WERI-Rb-1 (cell line): ENCODE measurements around the gene TPRG1L.

Source experiments
- DNase-seq: peaks from one replicate; pipeline ENCODE4 v3.0.0-alpha.2; 2020
- H3K27ac ChIP-seq: fragments of 250-450 bp; sonication (Bioruptor Pico); 2 replicates; pipeline ENCODE4 v1.5.1; 2020; ENCODE audit warnings: mild to moderate bottlenecking, moderate library complexity
- H3K27me3 ChIP-seq: fragments of 250-450 bp; sonication (Bioruptor Pico); 2 replicates; pipeline ENCODE4 v1.5.1; 2021; ENCODE audit warnings: mild to moderate bottlenecking, low read depth, moderate library complexity; ENCODE audit not compliant: insufficient read depth, severe bottlenecking
- H3K36me3 ChIP-seq: fragments of 250-450 bp; sonication (Bioruptor Pico); 2 replicates; pipeline ENCODE4 v1.5.1; 2020; ENCODE audit warnings: mild to moderate bottlenecking, moderate library complexity
- H3K4me3 ChIP-seq: 2 replicates; pipeline ENCODE4 v1.5.1; 2011; ENCODE audit warnings: low read depth, mild to moderate bottlenecking, control low read depth, low read length
- H3K9me3 ChIP-seq: fragments of 250-450 bp; sonication (Bioruptor Pico); 2 replicates; pipeline ENCODE4 v1.5.1; 2021; ENCODE audit warnings: mild to moderate bottlenecking, moderate library complexity; ENCODE audit not compliant: severe bottlenecking
- TF ChIP-seq, protein P1 (sequence below): IDR thresholded peaks from 2 replicates; pipeline ENCODE4 v1.5.1; 2011; ENCODE audit warnings: low read depth, mild to moderate bottlenecking, control low read depth, inconsistent platforms, low read length

Gene TPRG1L

DNA sequence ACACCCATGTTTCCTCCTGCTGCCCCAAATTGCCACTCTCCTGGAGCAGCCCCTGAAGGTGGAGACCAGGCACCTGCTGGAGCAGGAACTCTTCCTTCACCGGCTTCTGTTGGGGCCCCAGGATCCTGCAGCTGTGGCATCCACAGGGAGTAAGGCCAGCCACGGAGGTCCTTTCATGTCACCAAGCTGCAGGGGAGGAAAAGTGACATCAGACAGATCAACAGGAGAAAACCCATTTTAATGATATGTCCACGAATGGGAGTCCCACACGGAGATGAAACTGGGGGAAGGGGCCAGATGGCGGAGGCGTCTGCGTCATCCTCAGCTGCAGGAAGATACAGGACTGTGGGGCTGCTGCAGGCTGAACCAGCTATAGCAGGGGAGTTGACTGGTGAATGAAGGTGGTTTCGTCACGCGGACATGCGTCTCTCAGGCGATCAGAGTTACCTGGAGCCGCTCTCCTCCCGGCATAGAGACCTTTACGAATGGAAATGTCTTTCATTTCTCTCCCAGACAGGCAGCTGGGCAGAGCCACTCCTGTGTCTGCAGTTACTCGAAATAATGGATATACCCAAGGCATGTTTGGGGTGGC lies 37.4 kb downstream of the TPRG1L start:
- DNase-seq: no peak
- peaks cover 21% of the 10 kb centered on the region for H3K36me3 ChIP-seq
- H3K4me3 ChIP-seq: no peak overlapping the region
- H3K9me3 ChIP-seq: no peaks in the 10 kb centered on the region
- TF ChIP-seq, protein P1, sequence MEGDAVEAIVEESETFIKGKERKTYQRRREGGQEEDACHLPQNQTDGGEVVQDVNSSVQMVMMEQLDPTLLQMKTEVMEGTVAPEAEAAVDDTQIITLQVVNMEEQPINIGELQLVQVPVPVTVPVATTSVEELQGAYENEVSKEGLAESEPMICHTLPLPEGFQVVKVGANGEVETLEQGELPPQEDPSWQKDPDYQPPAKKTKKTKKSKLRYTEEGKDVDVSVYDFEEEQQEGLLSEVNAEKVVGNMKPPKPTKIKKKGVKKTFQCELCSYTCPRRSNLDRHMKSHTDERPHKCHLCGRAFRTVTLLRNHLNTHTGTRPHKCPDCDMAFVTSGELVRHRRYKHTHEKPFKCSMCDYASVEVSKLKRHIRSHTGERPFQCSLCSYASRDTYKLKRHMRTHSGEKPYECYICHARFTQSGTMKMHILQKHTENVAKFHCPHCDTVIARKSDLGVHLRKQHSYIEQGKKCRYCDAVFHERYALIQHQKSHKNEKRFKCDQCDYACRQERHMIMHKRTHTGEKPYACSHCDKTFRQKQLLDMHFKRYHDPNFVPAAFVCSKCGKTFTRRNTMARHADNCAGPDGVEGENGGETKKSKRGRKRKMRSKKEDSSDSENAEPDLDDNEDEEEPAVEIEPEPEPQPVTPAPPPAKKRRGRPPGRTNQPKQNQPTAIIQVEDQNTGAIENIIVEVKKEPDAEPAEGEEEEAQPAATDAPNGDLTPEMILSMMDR: no peak
- no peak overlapping the region for H3K27ac ChIP-seq
- H3K27me3 ChIP-seq: no peaks in the 10 kb centered on the region

DNA sequence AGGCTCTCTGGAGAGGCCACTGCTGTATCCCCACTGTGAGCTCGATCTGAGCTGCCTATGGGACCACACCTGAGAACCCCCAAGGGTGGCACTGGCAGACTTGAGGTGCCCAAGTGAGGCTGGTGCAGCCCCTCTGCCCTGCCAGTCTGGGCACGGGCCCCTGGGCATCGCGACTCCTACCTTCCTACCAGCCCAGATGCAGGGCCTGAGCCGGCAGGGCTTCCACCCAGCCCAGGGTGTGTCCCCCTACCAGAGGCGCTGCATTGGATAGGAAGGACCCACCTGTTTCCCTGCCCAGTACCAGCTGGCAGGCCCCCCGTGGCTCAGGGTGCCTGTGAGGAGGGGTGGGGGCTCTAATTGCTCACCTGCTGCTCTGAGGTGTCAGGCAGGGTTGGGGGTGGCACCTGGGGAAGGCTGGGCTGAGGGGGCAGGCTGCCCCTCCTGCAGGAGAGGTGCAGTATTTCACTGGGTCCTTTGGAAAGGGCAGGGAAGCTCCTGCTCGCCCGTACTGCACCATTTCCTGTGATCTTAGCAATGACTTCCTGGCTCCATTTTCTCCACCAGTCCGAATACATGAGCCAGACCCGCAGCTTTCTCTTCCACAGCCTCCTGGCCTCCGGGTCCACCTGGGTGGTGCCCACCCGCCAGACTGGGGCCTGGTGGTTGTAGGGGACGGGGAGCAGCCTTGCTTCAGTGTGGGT lies 39.3 kb downstream of the TPRG1L start:
- no peaks in the 10 kb centered on the region for H3K9me3 ChIP-seq
- no peaks in the 10 kb centered on the region for H3K27me3 ChIP-seq
- peaks cover 10% of the 10 kb centered on the region for H3K36me3 ChIP-seq
- DNase-seq: peak; percentile 4
- no peak overlapping the region for H3K4me3 ChIP-seq
- TF ChIP-seq, protein P1: no peak
- no peak overlapping the region for H3K27ac ChIP-seq

DNA sequence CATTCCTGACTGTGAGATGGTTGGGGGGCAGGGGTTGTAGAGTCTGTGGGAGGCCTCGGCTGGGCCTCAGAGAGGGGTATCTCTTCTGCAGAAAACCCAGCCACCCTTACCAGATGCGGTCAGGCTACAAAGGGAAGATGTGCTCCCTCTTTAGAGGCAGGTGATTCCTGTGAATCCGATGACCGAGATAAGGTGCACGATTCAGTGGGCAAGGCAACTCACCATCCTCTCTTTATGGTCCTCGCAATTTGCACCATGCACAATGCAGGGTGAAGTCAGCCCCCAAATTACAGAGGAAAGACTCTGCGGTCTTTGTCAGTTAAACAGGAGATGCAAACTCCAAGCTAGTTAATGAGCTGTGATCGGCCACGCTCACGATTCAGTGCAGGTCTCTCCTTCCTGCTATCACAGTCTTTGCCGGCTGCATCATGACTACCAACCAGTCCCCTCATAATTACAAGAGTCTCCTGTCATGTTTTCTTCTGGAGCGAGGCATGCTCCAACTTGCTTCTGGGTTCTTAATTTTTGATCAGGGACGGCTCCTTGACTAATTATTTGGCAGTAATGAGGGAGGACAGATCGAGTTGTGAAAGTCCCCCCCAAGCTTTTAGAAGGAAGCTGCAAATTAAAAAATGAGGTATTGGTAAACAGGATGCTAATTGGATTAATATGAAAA lies 40.0 kb downstream of the TPRG1L start:
- H3K27ac ChIP-seq: no peak overlapping the region
- no peak for DNase-seq
- H3K4me3 ChIP-seq: no peak overlapping the region
- peaks cover 10% of the 10 kb centered on the region for H3K36me3 ChIP-seq
- H3K27me3 ChIP-seq: no peaks in the 10 kb centered on the region
- TF ChIP-seq, protein P1: no peak
- H3K9me3 ChIP-seq: no peaks in the 10 kb centered on the region

DNA sequence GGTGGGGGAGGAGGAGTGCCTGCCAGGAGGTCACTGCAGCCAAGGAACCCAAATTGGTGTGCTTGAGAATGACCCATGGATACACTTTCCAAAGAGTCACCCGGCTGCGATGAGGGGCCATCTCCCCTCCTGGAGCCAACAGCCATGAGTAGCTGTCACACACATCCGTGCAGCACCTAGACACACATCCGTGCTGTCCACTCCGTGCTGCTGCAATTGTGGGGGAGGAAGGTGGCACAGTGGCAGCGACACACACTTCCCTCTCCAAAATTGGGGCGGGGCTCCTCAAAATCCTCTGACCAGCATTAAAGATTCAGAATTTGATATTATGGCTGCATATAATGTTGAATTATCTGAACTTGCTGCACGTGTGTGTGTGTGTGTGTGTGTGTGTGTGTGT lies 43.3 kb downstream of the TPRG1L start:
- no peaks in the 10 kb centered on the region for H3K9me3 ChIP-seq
- TF ChIP-seq, protein P1: no peak
- peaks cover 3% of the 10 kb centered on the region for H3K36me3 ChIP-seq
- no peak overlapping the region for H3K27ac ChIP-seq
- no peak overlapping the region for H3K4me3 ChIP-seq
- no peaks in the 10 kb centered on the region for H3K27me3 ChIP-seq
- no peak for DNase-seq

DNA sequence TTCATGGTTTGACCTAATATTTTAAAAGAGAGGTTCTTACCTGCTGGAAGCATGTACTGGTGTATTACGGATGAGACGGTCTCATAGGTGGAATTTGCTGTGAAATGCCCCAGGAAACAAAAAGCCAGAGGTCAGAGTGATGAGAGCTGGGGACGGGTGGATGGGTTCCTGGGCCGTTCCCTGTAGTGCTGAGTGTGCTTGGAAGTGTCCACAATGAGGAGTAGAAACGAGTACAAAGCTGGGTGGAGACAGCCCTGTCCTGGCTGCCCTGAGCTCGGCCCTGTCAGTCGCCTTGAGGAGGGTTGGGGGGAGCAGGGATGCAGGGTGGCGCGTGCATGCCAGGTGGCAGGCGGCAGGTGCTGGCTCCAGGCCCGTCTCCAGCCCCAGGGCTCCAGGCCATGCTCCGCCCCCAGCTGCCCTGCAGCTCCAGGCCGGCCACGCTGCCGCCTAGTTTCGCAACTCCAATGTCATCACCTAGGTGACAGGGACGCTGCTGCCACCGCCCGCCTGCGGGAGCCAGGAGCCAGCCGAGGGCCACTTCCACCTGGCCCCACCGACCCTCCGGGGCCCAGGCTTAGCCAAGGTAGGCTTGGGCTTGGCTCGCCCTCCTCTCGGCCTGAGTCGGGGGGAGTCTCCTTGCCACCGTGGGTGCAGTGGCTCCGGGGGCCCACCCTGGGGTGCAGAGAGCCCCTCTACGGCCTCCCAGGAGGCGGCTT lies 43.9 kb downstream of the TPRG1L start:
- no peak overlapping the region for H3K27ac ChIP-seq
- peaks cover 3% of the 10 kb centered on the region for H3K36me3 ChIP-seq
- no peaks in the 10 kb centered on the region for H3K9me3 ChIP-seq
- H3K4me3 ChIP-seq: no peak overlapping the region
- H3K27me3 ChIP-seq: no peaks in the 10 kb centered on the region
- TF ChIP-seq, protein P1: no peak
- peak; percentile 61 for DNase-seq
